SK-N-MC (cell line): ENCODE data around the gene CFAP206.

Source experiments
- EZH2 ChIP-seq: fragments of 200-600 bp; sonication (generic); IDR thresholded peaks from one replicate; pipeline ENCODE4 v1.6.1; 2017; ENCODE audit warnings: antibody characterized with exemption
- FOXP2 ChIP-seq: optimal IDR thresholded peaks from 2 replicates; pipeline ENCODE3; 2011; ENCODE audit warnings: mild to moderate bottlenecking, moderate library complexity; ENCODE audit not compliant: insufficient read depth; ENCODE audit errors: extremely low read length, control extremely low read depth
- POLR2AphosphoS5 ChIP-seq: IDR thresholded peaks from 2 replicates; pipeline ENCODE4 v1.6.1; 2012; ENCODE audit warnings: mild to moderate bottlenecking, low read depth, low read length, borderline replicate concordance

- no peak for TF ChIP-seq POLR2AphosphoS5
- no peak for TF ChIP-seq EZH2
- no peak for TF ChIP-seq FOXP2
Observed at GRCh38 chr6:87393026-87393622, 14.6 kb upstream of the CFAP206 start.
